Neural cell (in vitro differentiated cells): Measurements from ENCODE around the gene OLFM3.

ENCODE experiments used
- EZH2 ChIP-seq: fragments of 200-600, 300-800 bp; shearing (Covaris generic), sonication (generic); IDR thresholded peaks from 2 replicates; pipeline ENCODE4 v1.6.1; 2014; ENCODE audit warnings: antibody characterized with exemption, low read length, borderline replicate concordance, mild to moderate bottlenecking; ENCODE audit not compliant: insufficient read depth, poor library complexity, severe bottlenecking
- POLR2AphosphoS5 ChIP-seq: IDR thresholded peaks from 2 replicates; pipeline ENCODE4 v1.6.1; 2012
- RAD21 ChIP-seq: fragments of 450-650 bp; conservative IDR thresholded peaks from 2 replicates; pipeline ENCODE4 v1.6.1; 2014; ENCODE audit warnings: antibody characterized with exemption, mild to moderate bottlenecking, moderate library complexity
- REST ChIP-seq: IDR thresholded peaks from 2 replicates; pipeline ENCODE4 v1.6.1; 2012; ENCODE audit warnings: borderline replicate concordance
- SMC3 ChIP-seq: fragments of 450-650 bp; conservative IDR thresholded peaks from 2 replicates; pipeline ENCODE4 v1.6.1; 2014; ENCODE audit warnings: antibody characterized with exemption, mild to moderate bottlenecking, moderate library complexity; ENCODE audit not compliant: poor library complexity
- TF ChIP-seq, protein P1 (sequence below): fragments of 450-650 bp; IDR thresholded peaks from 2 replicates; pipeline ENCODE4 v1.5.1; 2014; ENCODE audit warnings: antibody characterized with exemption, mild to moderate bottlenecking, moderate library complexity; ENCODE audit not compliant: poor library complexity, severe bottlenecking

GRCh38 chr1:101816262-101816661 lies 180.5 kb downstream of the OLFM3 start:
- TF ChIP-seq, protein P1, sequence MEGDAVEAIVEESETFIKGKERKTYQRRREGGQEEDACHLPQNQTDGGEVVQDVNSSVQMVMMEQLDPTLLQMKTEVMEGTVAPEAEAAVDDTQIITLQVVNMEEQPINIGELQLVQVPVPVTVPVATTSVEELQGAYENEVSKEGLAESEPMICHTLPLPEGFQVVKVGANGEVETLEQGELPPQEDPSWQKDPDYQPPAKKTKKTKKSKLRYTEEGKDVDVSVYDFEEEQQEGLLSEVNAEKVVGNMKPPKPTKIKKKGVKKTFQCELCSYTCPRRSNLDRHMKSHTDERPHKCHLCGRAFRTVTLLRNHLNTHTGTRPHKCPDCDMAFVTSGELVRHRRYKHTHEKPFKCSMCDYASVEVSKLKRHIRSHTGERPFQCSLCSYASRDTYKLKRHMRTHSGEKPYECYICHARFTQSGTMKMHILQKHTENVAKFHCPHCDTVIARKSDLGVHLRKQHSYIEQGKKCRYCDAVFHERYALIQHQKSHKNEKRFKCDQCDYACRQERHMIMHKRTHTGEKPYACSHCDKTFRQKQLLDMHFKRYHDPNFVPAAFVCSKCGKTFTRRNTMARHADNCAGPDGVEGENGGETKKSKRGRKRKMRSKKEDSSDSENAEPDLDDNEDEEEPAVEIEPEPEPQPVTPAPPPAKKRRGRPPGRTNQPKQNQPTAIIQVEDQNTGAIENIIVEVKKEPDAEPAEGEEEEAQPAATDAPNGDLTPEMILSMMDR: no peak
- TF ChIP-seq EZH2 (no peak), POLR2AphosphoS5 (no peak), SMC3 (no peak), RAD21 (no peak), REST (no peak)
